Measurements from ENCODE around the gene HMGCLL1.

DNA sequence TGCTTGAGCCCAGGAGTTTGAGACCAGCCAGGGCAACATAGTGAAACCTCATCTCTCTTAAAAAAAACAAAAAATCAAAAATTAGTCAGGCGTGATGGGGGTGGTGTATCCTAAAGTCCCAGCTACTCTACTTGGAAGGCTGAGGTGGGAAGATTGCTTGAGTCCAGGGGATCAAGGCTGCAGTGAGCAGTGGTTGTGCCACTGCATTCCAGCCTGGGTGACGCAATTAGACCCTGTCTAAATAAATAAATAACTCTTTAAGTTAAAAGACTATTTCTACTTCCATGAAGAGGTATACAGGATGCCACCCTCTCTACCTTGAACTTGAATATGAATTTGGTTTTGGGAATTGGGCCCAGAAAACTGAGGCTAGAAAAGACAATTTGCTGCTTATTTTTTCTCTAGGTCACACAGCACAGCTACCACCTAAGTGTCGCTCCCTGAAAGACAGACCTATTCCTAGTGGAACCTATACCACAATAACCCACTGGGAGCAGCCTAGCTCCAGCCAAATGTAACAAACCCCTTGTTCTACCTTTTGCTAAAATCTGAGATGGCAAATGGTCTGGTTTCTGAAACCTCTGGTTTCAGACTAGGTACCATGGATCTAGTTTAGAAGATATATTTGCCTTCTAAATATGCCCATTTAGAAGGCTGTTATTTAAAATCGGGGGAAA lies 35.2 kb downstream of the HMGCLL1 start:
- no peak for TF ChIP-seq POLR2A (IDR thresholded peaks at IDR 0.05)
- TF ChIP-seq CTCF (IDR thresholded peaks at IDR 0.05) = no peak

All from uterus (tissue), 2 donors.